Endodermal cell (in vitro differentiated cells): Measurements from ENCODE around the gene PLXNC1. TPM values are rescaled to one million over a fixed set of nuclear protein-coding genes. Genes with fewer than 3 reads are reported as not detected.

Source experiments
- DNase-seq: peaks from one replicate; pipeline ENCODE4 v3.0.0-alpha.2; 2017
- H3K27ac ChIP-seq: 2 replicates; pipeline ENCODE4 v1.5.1; 2013; ENCODE audit warnings: mild to moderate bottlenecking, low read depth, low read length, moderate library complexity
- H3K27me3 ChIP-seq: 2 replicates; pipeline ENCODE4 v1.6.1; 2013; ENCODE audit warnings: mild to moderate bottlenecking, low read length, moderate library complexity; ENCODE audit not compliant: insufficient read depth, control insufficient read depth, poor library complexity, severe bottlenecking
- H3K36me3 ChIP-seq: 2 replicates; pipeline ENCODE4 v1.7.0; 2013; ENCODE audit warnings: mild to moderate bottlenecking, low read length, moderate library complexity; ENCODE audit not compliant: control insufficient read depth, insufficient read depth
- H3K4me1 ChIP-seq: one replicate; pipeline ENCODE4 v1.7.0; 2013; ENCODE audit warnings: low read length; ENCODE audit not compliant: control insufficient read depth, insufficient read depth
- H3K4me3 ChIP-seq: 2 replicates; pipeline ENCODE4 v1.5.1; 2013; ENCODE audit warnings: mild to moderate bottlenecking, low read length, moderate library complexity
- H3K9ac ChIP-seq: 2 replicates; pipeline ENCODE4 v1.6.1; 2013; ENCODE audit warnings: mild to moderate bottlenecking, low read length, moderate library complexity; ENCODE audit not compliant: poor library complexity, severe bottlenecking; ENCODE audit errors: extremely low read depth
- H3K9me3 ChIP-seq: 2 replicates; pipeline ENCODE4 v1.6.1; 2013; ENCODE audit warnings: mild to moderate bottlenecking, low read length, moderate library complexity; ENCODE audit not compliant: control insufficient read depth
- H3K27ac Mint-ChIP-seq: 2 replicates; pipeline ENCODE4 v1.8.0; 2020; ENCODE audit warnings: mixed read lengths
- H3K27me3 Mint-ChIP-seq: 2 replicates; pipeline ENCODE4 v1.8.0; 2021; ENCODE audit warnings: mild to moderate bottlenecking, mixed read lengths; ENCODE audit not compliant: insufficient read depth
- H3K36me3 Mint-ChIP-seq: 2 replicates; pipeline ENCODE4 v1.8.0; 2020; ENCODE audit warnings: low read depth, mixed read lengths
- H3K4me1 Mint-ChIP-seq: 2 replicates; pipeline ENCODE4 v1.8.0; 2020; ENCODE audit warnings: mixed read lengths
- H3K4me3 Mint-ChIP-seq: 2 replicates; pipeline ENCODE4 v1.8.0; 2020; ENCODE audit warnings: mild to moderate bottlenecking, moderate library complexity, mixed read lengths
- H3K9me3 Mint-ChIP-seq: 2 replicates; pipeline ENCODE4 v1.8.0; 2020; ENCODE audit warnings: mild to moderate bottlenecking, mixed read lengths
- WGBS, 2 experiments: methylation state at CpG; one replicate each; pipeline versions ENCODE4 v1.1.5 to v1.1.7; 2013; ENCODE audit warnings: missing lambda C conversion rate in 2 of 2, mixed read lengths in 1 of 2; ENCODE audit not compliant: insufficient coverage in 1 of 2, insufficient read length in 1 of 2; 5-methylcytosine and 5-hydroxymethylcytosine counted together
- total RNA-seq, 2 donors: library from RNA; stranded (reverse); fragmentation: NEBNext Ultra II Directional in 1 of 2; extraction: Animal tissue kit (Norgen Biotek cat#: 25700) in 1 of 2; gene quantifications; 2 replicates in 1 of 2; 3 replicates in 1 of 2; pipeline ENCODE4 v1.2.1, GENCODE V29; 2021
- TF ChIP-seq, protein P1 (sequence below): fragments of 200-600 bp; sonication (generic); conservative IDR thresholded peaks from 2 replicates; pipeline ENCODE4 v1.5.0; 2021; ENCODE audit warnings: antibody characterized with exemption, mild to moderate bottlenecking

Gene PLXNC1
- total RNA-seq, 2 donors from 2014 or later = 1.6 to 1.9 TPM

DNA sequence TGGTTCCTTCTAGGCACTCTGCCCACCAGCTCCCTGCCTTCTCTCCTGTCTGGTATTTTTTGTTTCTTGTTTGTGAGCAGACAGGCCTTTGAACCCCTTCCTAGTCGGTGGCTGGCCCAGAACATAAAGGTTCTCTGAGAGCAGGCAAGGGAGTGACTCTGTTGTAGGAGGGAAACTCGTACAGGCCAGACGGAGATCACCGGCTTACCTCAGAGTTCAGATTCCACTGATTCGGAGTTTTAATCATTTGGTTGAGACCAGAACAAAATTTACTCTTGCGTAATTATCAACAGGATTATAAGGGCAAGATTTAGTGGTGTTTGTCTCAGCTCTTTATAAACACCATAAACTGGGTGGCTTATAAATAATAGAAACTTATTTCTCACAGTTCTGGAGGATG lies 128.3 kb downstream of the PLXNC1 start:
- Mint-ChIP-seq H3K27me3 (no peaks in the 10 kb centered on the region), H3K36me3 (no peaks in the 10 kb centered on the region), H3K9me3 (no peaks in the 10 kb centered on the region), H3K4me3 (no peak overlapping the region), H3K27ac (no peak overlapping the region), H3K4me1 (peaks cover 5% of the 10 kb centered on the region)
- peak; percentile 28 for DNase-seq
- TF ChIP-seq, protein P1, sequence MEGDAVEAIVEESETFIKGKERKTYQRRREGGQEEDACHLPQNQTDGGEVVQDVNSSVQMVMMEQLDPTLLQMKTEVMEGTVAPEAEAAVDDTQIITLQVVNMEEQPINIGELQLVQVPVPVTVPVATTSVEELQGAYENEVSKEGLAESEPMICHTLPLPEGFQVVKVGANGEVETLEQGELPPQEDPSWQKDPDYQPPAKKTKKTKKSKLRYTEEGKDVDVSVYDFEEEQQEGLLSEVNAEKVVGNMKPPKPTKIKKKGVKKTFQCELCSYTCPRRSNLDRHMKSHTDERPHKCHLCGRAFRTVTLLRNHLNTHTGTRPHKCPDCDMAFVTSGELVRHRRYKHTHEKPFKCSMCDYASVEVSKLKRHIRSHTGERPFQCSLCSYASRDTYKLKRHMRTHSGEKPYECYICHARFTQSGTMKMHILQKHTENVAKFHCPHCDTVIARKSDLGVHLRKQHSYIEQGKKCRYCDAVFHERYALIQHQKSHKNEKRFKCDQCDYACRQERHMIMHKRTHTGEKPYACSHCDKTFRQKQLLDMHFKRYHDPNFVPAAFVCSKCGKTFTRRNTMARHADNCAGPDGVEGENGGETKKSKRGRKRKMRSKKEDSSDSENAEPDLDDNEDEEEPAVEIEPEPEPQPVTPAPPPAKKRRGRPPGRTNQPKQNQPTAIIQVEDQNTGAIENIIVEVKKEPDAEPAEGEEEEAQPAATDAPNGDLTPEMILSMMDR = no peak
- H3K9ac ChIP-seq = no peak overlapping the region
- H3K27ac ChIP-seq = no peak overlapping the region
- no peaks in the 10 kb centered on the region for H3K9me3 ChIP-seq
- no peaks in the 10 kb centered on the region for H3K27me3 ChIP-seq
- WGBS, 2 experiments = 92 to 100% methylated on average over 3 to 6 of the region's 6 CpGs
- no peaks in the 10 kb centered on the region for H3K4me1 ChIP-seq
- no peak overlapping the region for H3K4me3 ChIP-seq
- no peaks in the 10 kb centered on the region for H3K36me3 ChIP-seq

DNA sequence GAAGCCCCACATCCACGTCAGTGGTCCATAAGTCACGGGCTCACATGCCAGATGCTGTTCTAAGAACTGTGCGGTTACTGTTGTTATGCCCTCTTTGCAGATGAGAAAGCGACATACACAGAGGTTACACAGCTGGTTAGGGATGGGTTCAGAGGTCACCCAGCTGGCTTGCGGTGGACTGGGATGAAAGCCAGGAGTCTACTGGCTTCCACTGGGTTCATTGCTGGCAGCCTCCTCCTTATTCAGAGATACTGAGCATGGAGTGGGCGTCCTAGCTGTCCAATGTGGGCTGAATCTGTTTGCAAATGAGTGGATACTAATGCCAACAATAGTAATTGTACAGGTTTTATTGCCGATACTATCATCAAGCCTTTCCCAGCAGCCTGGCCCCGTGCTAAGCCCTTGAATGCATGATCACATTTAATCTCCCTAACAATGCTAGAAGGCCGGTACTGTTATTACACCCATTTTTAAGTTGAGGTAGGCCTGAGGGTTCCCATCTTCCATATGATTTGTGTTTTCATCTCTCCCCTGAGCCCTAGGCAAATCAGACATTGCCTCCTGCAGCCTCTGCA lies 129.1 kb downstream of the PLXNC1 start:
- no peak overlapping the region for H3K4me3 ChIP-seq
- H3K27ac ChIP-seq = no peak overlapping the region
- WGBS, 2 experiments = 91 to 94% methylated on average over 7 to 9 of the region's 9 CpGs

DNA sequence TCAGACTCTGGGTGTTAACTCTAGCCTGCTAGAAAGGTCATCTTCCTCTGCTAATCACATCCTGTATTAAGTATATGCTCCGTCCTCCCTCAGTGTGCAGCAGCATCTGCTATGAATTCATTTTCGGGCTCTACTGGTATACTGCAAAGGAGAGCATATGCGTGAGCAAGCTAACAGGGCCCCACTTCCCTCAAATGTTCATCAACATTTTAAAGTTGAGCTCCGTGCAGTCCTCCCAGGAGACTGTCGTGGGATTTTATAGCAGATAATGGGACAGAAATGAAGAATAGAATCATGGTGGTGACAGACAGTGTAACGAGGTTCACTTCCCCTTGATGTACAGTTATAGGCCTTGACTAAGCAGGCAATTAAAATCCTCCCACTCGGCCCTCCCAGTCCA lies 131.7 kb downstream of the PLXNC1 start:
- H3K27me3 ChIP-seq = no peaks in the 10 kb centered on the region

More for the DNA sequence above, 129.1 kb downstream of the PLXNC1 start:
- Histone ChIP-seq H3K4me1 (no peaks in the 10 kb centered on the region), H3K9me3 (no peaks in the 10 kb centered on the region), H3K27me3 (no peaks in the 10 kb centered on the region), H3K9ac (no peak overlapping the region), H3K36me3 (no peaks in the 10 kb centered on the region)
- Mint-ChIP-seq H3K4me1 (peaks cover 11% of the 10 kb centered on the region), H3K4me3 (no peak overlapping the region), H3K36me3 (no peaks in the 10 kb centered on the region), H3K27ac (no peak overlapping the region), H3K9me3 (no peaks in the 10 kb centered on the region), H3K27me3 (no peaks in the 10 kb centered on the region)
- TF ChIP-seq, protein P1 = no peak
- peak; percentile 42 for DNase-seq

More for the DNA sequence above, 131.7 kb downstream of the PLXNC1 start:
- TF ChIP-seq, protein P1 = no peak
- H3K4me3 Mint-ChIP-seq = no peak overlapping the region
- no peaks in the 10 kb centered on the region for H3K36me3 ChIP-seq
- no peaks in the 10 kb centered on the region for H3K9me3 ChIP-seq
- H3K9ac ChIP-seq = no peak overlapping the region
- no peaks in the 10 kb centered on the region for H3K27me3 Mint-ChIP-seq
- no peak for DNase-seq
- no peaks in the 10 kb centered on the region for H3K4me1 ChIP-seq
- peaks cover 14% of the 10 kb centered on the region for H3K4me1 Mint-ChIP-seq
- 88 to 92% methylated on average over 6 to 7 of the region's 7 CpGs for WGBS, 2 experiments
- no peaks in the 10 kb centered on the region for H3K36me3 Mint-ChIP-seq
- H3K9me3 Mint-ChIP-seq = no peaks in the 10 kb centered on the region
- peak overlapping the region; percentile 16 for H3K27ac ChIP-seq
- no peak overlapping the region for H3K4me3 ChIP-seq
- H3K27ac Mint-ChIP-seq = no peak overlapping the region
